ENCODE measurements around the gene TGM5. TPM values are rescaled to one million over a fixed set of nuclear protein-coding genes. Genes with fewer than 3 reads are reported as not detected.
A peak's percentile ranks its signal among the peaks of the same experiment; 100 is the strongest.
"Not testable (repeated sequence)": the region's sequence is repeated elsewhere in the genome, so short reads cannot be mapped to it uniquely, and the experiment has no call there.

TGM5 gene
- total RNA-seq, 3 donors from 2014 or later (not counting 1 experiment from before 2014, with no cell fraction given) = not detected

GRCh38 chr15:43199945-43200488, 66.7 kb downstream of the TGM5 start:
- H3K36me3 Mint-ChIP-seq = peaks cover 18% of the 10 kb centered on the region
- no peaks in the 10 kb centered on the region for H3K27me3 Mint-ChIP-seq (ENCODE audit: low read depth in 2 of 2)
- intact Hi-C loops (cut with micrococcal nuclease) = no loop called here
- TF ChIP-seq CTCF (IDR thresholded peaks at IDR 0.05) = no peak
- H3K27ac ChIP-seq (ENCODE audit: low read length) = no peak overlapping the region
- DNase-seq (no peak), ATAC-seq (no peak)
- no peaks in the 10 kb centered on the region for H3K27me3 ChIP-seq (ENCODE audit: control insufficient read depth, insufficient read depth, low read length)
- H3K36me3 ChIP-seq (ENCODE audit: control insufficient read depth, insufficient read depth, low read length) = peaks cover 26% of the 10 kb centered on the region
- peaks cover 5 to 12% of the 10 kb centered on the region in 2 donors for H3K4me1 Mint-ChIP-seq
- no peak overlapping the region for H3K4me3 ChIP-seq (ENCODE audit: low read length)
- H3K9me3 Mint-ChIP-seq = no peaks in the 10 kb centered on the region
- H3K27ac Mint-ChIP-seq = peak overlapping the region in 1 of 2 donors; percentile 37
- H3K9me3 ChIP-seq (ENCODE audit: control insufficient read depth, insufficient read depth, low read length) = peaks cover 4% of the 10 kb centered on the region
- no peaks in the 10 kb centered on the region for H3K4me1 ChIP-seq (ENCODE audit: control insufficient read depth, insufficient read depth, low read length)
- H3K4me3 Mint-ChIP-seq = no peak overlapping the region
- WGBS (ENCODE audit: insufficient coverage) = 100% methylated on average over 2 of the region's 3 CpGs

- peaks cover 36% of the 10 kb centered on the region for H3K36me3 ChIP-seq (ENCODE audit: control insufficient read depth, insufficient read depth, low read length)
- no peak for ATAC-seq
- TF ChIP-seq CTCF (IDR thresholded peaks at IDR 0.05) = no peak
- H3K9me3 ChIP-seq (ENCODE audit: control insufficient read depth, insufficient read depth, low read length) = peaks cover 4% of the 10 kb centered on the region
- no peaks in the 10 kb centered on the region for H3K9me3 Mint-ChIP-seq
- no peak overlapping the region for H3K4me3 Mint-ChIP-seq
- no peak for DNase-seq
- intact Hi-C loops (cut with micrococcal nuclease) = no loop called here
- peaks cover 27% of the 10 kb centered on the region for H3K36me3 Mint-ChIP-seq
- no peaks in the 10 kb centered on the region for H3K27me3 Mint-ChIP-seq (ENCODE audit: low read depth in 2 of 2)
- H3K4me3 ChIP-seq (ENCODE audit: low read length) = no peak overlapping the region
- H3K4me1 ChIP-seq (ENCODE audit: control insufficient read depth, insufficient read depth, low read length) = no peaks in the 10 kb centered on the region
- H3K4me1 Mint-ChIP-seq = peaks cover 5 to 7% of the 10 kb centered on the region in 2 donors
- no peak overlapping the region for H3K27ac ChIP-seq (ENCODE audit: low read length)
- no peak overlapping the region for H3K27ac Mint-ChIP-seq
- H3K27me3 ChIP-seq (ENCODE audit: control insufficient read depth, insufficient read depth, low read length) = no peaks in the 10 kb centered on the region
- 97% methylated on average over 3 of the region's 3 CpGs for WGBS (ENCODE audit: insufficient coverage)
Measured at GRCh38 chr15:43198992-43199391, 67.7 kb downstream of the TGM5 start.

GRCh38 chr15:43198556-43198955, 68.2 kb downstream of the TGM5 start:
- H3K4me1 ChIP-seq (ENCODE audit: control insufficient read depth, insufficient read depth, low read length); intact Hi-C loops (cut with micrococcal nuclease); H3K27me3 Mint-ChIP-seq (ENCODE audit: low read depth in 2 of 2); H3K27ac ChIP-seq (ENCODE audit: low read length); H3K27me3 ChIP-seq (ENCODE audit: control insufficient read depth, insufficient read depth, low read length); H3K9me3 ChIP-seq (ENCODE audit: control insufficient read depth, insufficient read depth, low read length); H3K4me3 ChIP-seq (ENCODE audit: low read length); ATAC-seq; H3K4me1 Mint-ChIP-seq; H3K9me3 Mint-ChIP-seq; H3K4me3 Mint-ChIP-seq; DNase-seq: not testable (repeated sequence)
- Mint-ChIP-seq H3K27ac (peak overlapping the region; percentile 1 to 9), H3K36me3 (peaks cover 27% of the 10 kb centered on the region)
- H3K36me3 ChIP-seq (ENCODE audit: control insufficient read depth, insufficient read depth, low read length) = peaks cover 40% of the 10 kb centered on the region
- WGBS (ENCODE audit: insufficient coverage) = 96% methylated on average over 4 of the region's 4 CpGs

- H3K27me3 ChIP-seq (ENCODE audit: control insufficient read depth, insufficient read depth, low read length); H3K9me3 Mint-ChIP-seq; H3K9me3 ChIP-seq (ENCODE audit: control insufficient read depth, insufficient read depth, low read length); H3K4me3 Mint-ChIP-seq; H3K4me3 ChIP-seq (ENCODE audit: low read length); H3K27ac ChIP-seq (ENCODE audit: low read length); DNase-seq; H3K4me1 ChIP-seq (ENCODE audit: control insufficient read depth, insufficient read depth, low read length); H3K4me1 Mint-ChIP-seq; ATAC-seq; intact Hi-C loops (cut with micrococcal nuclease); H3K27me3 Mint-ChIP-seq (ENCODE audit: low read depth in 2 of 2): not testable (repeated sequence)
- peak overlapping the region; percentile 1 to 9 for H3K27ac Mint-ChIP-seq
- WGBS (ENCODE audit: insufficient coverage) = 91% methylated on average over 3 of the region's 3 CpGs
- H3K36me3 ChIP-seq (ENCODE audit: control insufficient read depth, insufficient read depth, low read length) = peaks cover 48% of the 10 kb centered on the region
- H3K36me3 Mint-ChIP-seq = peaks cover 28% of the 10 kb centered on the region
Measured at GRCh38 chr15:43197773-43198172, 69.0 kb downstream of the TGM5 start.

Measured in natural killer cell (primary cell).